Measurements from ENCODE around the gene RNU1-2.
"Not testable (repeated sequence)": the region's sequence is repeated elsewhere in the genome, so short reads cannot be mapped to it uniquely, and the experiment has no call there.

DNA sequence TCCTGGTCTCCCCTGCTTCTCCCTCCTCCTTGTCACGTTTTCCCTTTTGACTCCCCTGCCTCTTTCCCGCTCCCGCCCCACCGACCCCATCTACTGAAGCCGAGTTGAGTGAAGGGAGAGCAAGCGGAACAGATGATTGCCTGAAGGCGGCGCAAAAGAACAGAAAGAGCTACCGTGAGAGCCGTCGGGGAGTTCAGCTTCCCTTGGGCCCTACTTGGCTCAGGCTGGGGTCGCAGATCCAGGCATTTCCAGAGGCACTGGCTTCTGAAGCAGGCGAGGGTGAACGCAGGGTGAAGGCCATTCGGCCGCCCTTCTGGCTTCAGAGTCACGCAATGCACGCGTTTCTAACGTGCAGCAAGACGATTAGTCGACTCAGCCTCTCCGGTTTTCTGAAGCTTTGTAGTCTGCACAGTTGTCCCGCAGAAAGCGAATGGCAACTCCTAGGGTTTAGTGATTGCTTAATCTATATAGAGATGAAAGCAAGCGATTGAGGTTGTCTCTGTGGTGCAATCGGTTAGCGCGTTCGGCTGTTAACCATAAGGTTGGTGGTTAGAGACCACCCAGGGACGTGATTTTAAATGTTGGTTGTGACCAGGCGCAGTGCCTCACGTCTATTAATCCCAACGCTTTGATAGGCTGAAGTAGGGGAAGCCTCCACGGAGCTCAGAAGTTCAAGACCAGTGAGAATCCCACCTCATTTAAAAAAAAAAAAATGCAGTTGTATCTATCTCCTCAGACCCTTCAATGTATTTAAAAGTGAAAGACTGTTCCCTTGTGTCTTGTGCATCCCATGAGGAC lies 20.6 kb upstream of the RNU1-2 start:
- not testable (repeated sequence) for TF ChIP-seq ZNF274 (IDR thresholded peaks at IDR 0.05; ENCODE audit: low read depth, low read length); YY1 (IDR thresholded peaks at IDR 0.05; ENCODE audit: insufficient read depth, insufficient read length)

Measured in NT2/D1 (cell line).